ENCODE results near the gene PTPRM.

Gene PTPRM

GRCh38 chr18:7597500-7597899 is 30.4 kb downstream of the PTPRM start:
- Histone ChIP-seq H3K4me3 (ENCODE audit: insufficient read depth, low read depth, low read length) (no peak overlapping the region), H3K4me1 (ENCODE audit: control insufficient read depth, insufficient read depth, low read length) (peaks cover 15% of the 10 kb centered on the region), H3K36me3 (ENCODE audit: control insufficient read depth, insufficient read depth, low read length) (no peaks in the 10 kb centered on the region), H3K9me3 (ENCODE audit: control insufficient read depth, low read length) (no peaks in the 10 kb centered on the region), H3K27me3 (ENCODE audit: control insufficient read depth, insufficient read depth, low read length, poor library complexity, severe bottlenecking) (no peaks in the 10 kb centered on the region), H3K27ac (ENCODE audit: insufficient read depth, low read depth, low read length, poor library complexity, severe bottlenecking) (no peak overlapping the region)
- 90 to 100% methylated on average over 1 to 2 of the region's 3 CpGs for WGBS, 2 experiments

GRCh38 chr18:7598167-7599047 is 31.3 kb downstream of the PTPRM start:
- no peak overlapping the region for H3K27ac ChIP-seq (ENCODE audit: insufficient read depth, low read depth, low read length, poor library complexity, severe bottlenecking)
- 92 to 94% methylated on average over 5 to 7 of the region's 7 CpGs for WGBS, 2 experiments

GRCh38 chr18:7600036-7600435 is 32.9 kb downstream of the PTPRM start:
- no peaks in the 10 kb centered on the region for H3K9me3 ChIP-seq (ENCODE audit: control insufficient read depth, low read length)
- H3K27ac ChIP-seq (ENCODE audit: insufficient read depth, low read depth, low read length, poor library complexity, severe bottlenecking) = no peak overlapping the region
- peaks cover 24% of the 10 kb centered on the region for H3K4me1 ChIP-seq (ENCODE audit: control insufficient read depth, insufficient read depth, low read length)
- no peaks in the 10 kb centered on the region for H3K27me3 ChIP-seq (ENCODE audit: control insufficient read depth, insufficient read depth, low read length, poor library complexity, severe bottlenecking)
- H3K36me3 ChIP-seq (ENCODE audit: control insufficient read depth, insufficient read depth, low read length) = no peaks in the 10 kb centered on the region
- no peak overlapping the region for H3K4me3 ChIP-seq (ENCODE audit: insufficient read depth, low read depth, low read length)
- 92 to 93% methylated on average over 6 of the region's 6 CpGs for WGBS, 2 experiments

More at GRCh38 chr18:7598167-7599047, 31.3 kb downstream of the PTPRM start:
- Histone ChIP-seq H3K36me3 (ENCODE audit: control insufficient read depth, insufficient read depth, low read length) (no peaks in the 10 kb centered on the region), H3K4me1 (ENCODE audit: control insufficient read depth, insufficient read depth, low read length) (peaks cover 14% of the 10 kb centered on the region), H3K4me3 (ENCODE audit: insufficient read depth, low read depth, low read length) (no peak overlapping the region), H3K27me3 (ENCODE audit: control insufficient read depth, insufficient read depth, low read length, poor library complexity, severe bottlenecking) (no peaks in the 10 kb centered on the region), H3K9me3 (ENCODE audit: control insufficient read depth, low read length) (no peaks in the 10 kb centered on the region)

- H3K27ac ChIP-seq (ENCODE audit: insufficient read depth, low read depth, low read length, poor library complexity, severe bottlenecking) = no peak overlapping the region
- no peaks in the 10 kb centered on the region for H3K27me3 ChIP-seq (ENCODE audit: control insufficient read depth, insufficient read depth, low read length, poor library complexity, severe bottlenecking)
- H3K4me3 ChIP-seq (ENCODE audit: insufficient read depth, low read depth, low read length) = no peak overlapping the region
- no peaks in the 10 kb centered on the region for H3K36me3 ChIP-seq (ENCODE audit: control insufficient read depth, insufficient read depth, low read length)
- no peaks in the 10 kb centered on the region for H3K9me3 ChIP-seq (ENCODE audit: control insufficient read depth, low read length)
- peaks cover 24% of the 10 kb centered on the region for H3K4me1 ChIP-seq (ENCODE audit: control insufficient read depth, insufficient read depth, low read length)
- WGBS, 2 experiments = 86 to 87% methylated on average over 13 of the region's 13 CpGs
Observed at GRCh38 chr18:7600528-7601245, 33.6 kb downstream of the PTPRM start.

- WGBS, 2 experiments = 83 to 88% methylated on average over 5 to 6 of the region's 6 CpGs
- Histone ChIP-seq H3K27ac (ENCODE audit: insufficient read depth, low read depth, low read length, poor library complexity, severe bottlenecking) (no peak overlapping the region), H3K9me3 (ENCODE audit: control insufficient read depth, low read length) (no peaks in the 10 kb centered on the region)
Observed at GRCh38 chr18:7601246-7601615, 34.1 kb downstream of the PTPRM start.

GRCh38 chr18:7601936-7602335 is 34.8 kb downstream of the PTPRM start:
- no peaks in the 10 kb centered on the region for H3K27me3 ChIP-seq (ENCODE audit: control insufficient read depth, insufficient read depth, low read length, poor library complexity, severe bottlenecking)
- no peaks in the 10 kb centered on the region for H3K36me3 ChIP-seq (ENCODE audit: control insufficient read depth, insufficient read depth, low read length)
- peaks cover 26% of the 10 kb centered on the region for H3K4me1 ChIP-seq (ENCODE audit: control insufficient read depth, insufficient read depth, low read length)
- no peak overlapping the region for H3K4me3 ChIP-seq (ENCODE audit: insufficient read depth, low read depth, low read length)
- no peak overlapping the region for H3K27ac ChIP-seq (ENCODE audit: insufficient read depth, low read depth, low read length, poor library complexity, severe bottlenecking)
- WGBS, 2 experiments = 87 to 89% methylated on average over 3 of the region's 3 CpGs
- H3K9me3 ChIP-seq (ENCODE audit: control insufficient read depth, low read length) = no peaks in the 10 kb centered on the region

More at GRCh38 chr18:7601246-7601615, 34.1 kb downstream of the PTPRM start:
- H3K4me1 ChIP-seq (ENCODE audit: control insufficient read depth, insufficient read depth, low read length) = peaks cover 26% of the 10 kb centered on the region
- no peak overlapping the region for H3K4me3 ChIP-seq (ENCODE audit: insufficient read depth, low read depth, low read length)
- no peaks in the 10 kb centered on the region for H3K27me3 ChIP-seq (ENCODE audit: control insufficient read depth, insufficient read depth, low read length, poor library complexity, severe bottlenecking)
- H3K36me3 ChIP-seq (ENCODE audit: control insufficient read depth, insufficient read depth, low read length) = no peaks in the 10 kb centered on the region

GRCh38 chr18:7603259-7604000 is 36.3 kb downstream of the PTPRM start:
- H3K4me3 ChIP-seq (ENCODE audit: insufficient read depth, low read depth, low read length) = no peak overlapping the region
- peaks cover 33% of the 10 kb centered on the region for H3K4me1 ChIP-seq (ENCODE audit: control insufficient read depth, insufficient read depth, low read length)
- no peaks in the 10 kb centered on the region for H3K9me3 ChIP-seq (ENCODE audit: control insufficient read depth, low read length)
- H3K27ac ChIP-seq (ENCODE audit: insufficient read depth, low read depth, low read length, poor library complexity, severe bottlenecking) = no peak overlapping the region
- no peaks in the 10 kb centered on the region for H3K36me3 ChIP-seq (ENCODE audit: control insufficient read depth, insufficient read depth, low read length)
- H3K27me3 ChIP-seq (ENCODE audit: control insufficient read depth, insufficient read depth, low read length, poor library complexity, severe bottlenecking) = no peaks in the 10 kb centered on the region
- WGBS, 2 experiments = 40 to 51% methylated on average over 4 of the region's 4 CpGs

- Histone ChIP-seq H3K4me3 (ENCODE audit: insufficient read depth, low read depth, low read length) (no peak overlapping the region), H3K9me3 (ENCODE audit: control insufficient read depth, low read length) (no peaks in the 10 kb centered on the region), H3K27me3 (ENCODE audit: control insufficient read depth, insufficient read depth, low read length, poor library complexity, severe bottlenecking) (no peaks in the 10 kb centered on the region), H3K4me1 (ENCODE audit: control insufficient read depth, insufficient read depth, low read length) (peaks cover 33% of the 10 kb centered on the region), H3K36me3 (ENCODE audit: control insufficient read depth, insufficient read depth, low read length) (no peaks in the 10 kb centered on the region), H3K27ac (ENCODE audit: insufficient read depth, low read depth, low read length, poor library complexity, severe bottlenecking) (no peak overlapping the region)
- 84 to 88% methylated on average over 3 of the region's 3 CpGs for WGBS, 2 experiments
Observed at GRCh38 chr18:7604361-7604760, 37.2 kb downstream of the PTPRM start.

GRCh38 chr18:7605705-7606104 is 38.6 kb downstream of the PTPRM start:
- Histone ChIP-seq H3K27me3 (ENCODE audit: control insufficient read depth, insufficient read depth, low read length, poor library complexity, severe bottlenecking) (no peaks in the 10 kb centered on the region), H3K36me3 (ENCODE audit: control insufficient read depth, insufficient read depth, low read length) (no peaks in the 10 kb centered on the region), H3K27ac (ENCODE audit: insufficient read depth, low read depth, low read length, poor library complexity, severe bottlenecking) (no peak overlapping the region), H3K9me3 (ENCODE audit: control insufficient read depth, low read length) (no peaks in the 10 kb centered on the region), H3K4me3 (ENCODE audit: insufficient read depth, low read depth, low read length) (no peak overlapping the region), H3K4me1 (ENCODE audit: control insufficient read depth, insufficient read depth, low read length) (peaks cover 22% of the 10 kb centered on the region)
- 89 to 100% methylated on average over 2 of the region's 2 CpGs for WGBS, 2 experiments

Measured in ectodermal cell (in vitro differentiated cells).